Head of caudate nucleus (tissue), 42 donors: Measurements from ENCODE around the gene GPR3.
A peak's percentile ranks its signal among the peaks of the same experiment; 100 is the strongest.
"Not testable (repeated sequence)": the region's sequence is repeated elsewhere in the genome, so short reads cannot be mapped to it uniquely, and the experiment has no call there.

Experiments
- DNase-seq, 42 donors: peaks; one replicate each; pipeline versions ENCODE4 v3.0.0 to v3.0.0-alpha.2; 2020 to 2021; ENCODE audit warnings: mixed read lengths in 7 of 42
- intact Hi-C: fragments of 100-400 bp; cut with DNase I; formaldehyde crosslinking; loops from one replicate; pipeline ENCODE4 v1.15.0; 2022

Gene GPR3

DNA sequence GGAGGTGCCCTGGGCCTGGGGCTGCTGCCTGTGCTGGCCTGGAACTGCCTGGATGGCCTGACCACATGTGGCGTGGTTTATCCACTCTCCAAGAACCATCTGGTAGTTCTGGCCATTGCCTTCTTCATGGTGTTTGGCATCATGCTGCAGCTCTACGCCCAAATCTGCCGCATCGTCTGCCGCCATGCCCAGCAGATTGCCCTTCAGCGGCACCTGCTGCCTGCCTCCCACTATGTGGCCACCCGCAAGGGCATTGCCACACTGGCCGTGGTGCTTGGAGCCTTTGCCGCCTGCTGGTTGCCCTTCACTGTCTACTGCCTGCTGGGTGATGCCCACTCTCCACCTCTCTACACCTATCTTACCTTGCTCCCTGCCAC lies 1.8 kb downstream of the GPR3 start:
- intact Hi-C loops, result loop anchor here (5.0 kb wide), 1 partner anchor 37 kb away; no protein-coding TSS in a partner anchor
- DNase-seq, result no peak

DNA sequence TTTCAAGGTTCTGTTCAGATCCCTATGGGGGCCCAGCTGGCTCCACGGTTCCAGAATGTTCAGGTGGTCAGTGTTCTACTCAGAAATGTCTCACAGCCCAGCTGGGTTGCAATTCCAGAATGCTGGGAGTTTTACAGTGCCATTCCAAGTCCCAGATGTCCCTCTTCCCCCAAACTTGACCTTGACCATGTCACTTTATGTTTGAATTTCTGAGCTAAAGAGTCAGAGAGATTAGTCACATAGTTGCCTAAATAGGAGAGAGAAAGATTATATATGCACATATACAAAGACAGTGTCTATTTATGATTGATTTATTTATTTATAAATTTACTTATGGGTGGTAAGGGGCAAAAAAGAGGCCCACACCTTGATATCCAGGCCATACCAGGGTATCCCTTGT lies 2.5 kb downstream of the GPR3 start:
- intact Hi-C loops, result loop anchor here (5.0 kb wide), 1 partner anchor 38 kb away; no protein-coding TSS in a partner anchor
- no peak for DNase-seq

DNA sequence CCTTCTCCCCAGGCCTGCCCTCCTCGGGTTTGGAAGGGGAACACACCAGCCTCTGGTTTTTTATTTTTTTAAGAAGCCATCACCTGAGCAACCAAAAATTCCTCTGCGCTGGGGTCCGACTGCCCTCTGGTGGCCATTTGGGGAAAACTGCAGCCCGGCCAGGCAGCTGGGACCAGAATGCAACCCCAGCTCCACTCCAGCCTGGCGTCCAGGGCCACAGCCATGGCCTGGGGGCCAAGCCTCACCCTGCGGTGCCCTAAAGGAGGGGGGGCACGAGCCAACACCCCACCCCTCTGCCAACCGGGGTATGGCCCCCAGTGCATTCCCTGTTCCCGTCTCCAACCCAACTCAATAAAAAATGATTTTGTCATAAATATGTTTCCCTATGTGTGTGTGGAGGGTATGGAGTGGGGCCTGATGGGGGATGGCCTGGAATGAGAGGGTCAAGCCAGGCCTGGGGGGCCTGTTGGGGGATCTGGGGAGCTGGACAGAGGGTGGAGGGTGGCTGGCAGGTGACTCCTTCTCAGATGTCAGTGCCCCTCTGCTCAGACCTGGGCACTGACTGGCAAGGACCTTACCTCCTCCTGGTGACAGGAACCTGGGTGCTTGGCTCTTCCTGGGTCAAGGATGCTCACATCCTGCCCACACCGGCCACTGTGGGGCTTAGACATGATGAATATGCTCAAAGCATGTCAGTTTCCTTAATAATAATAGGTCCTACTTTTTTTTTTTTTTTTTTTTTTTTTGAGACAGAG lies 3.2 kb downstream of the GPR3 start:
- peak; percentile 58 to 90 (median 79) for DNase-seq
- intact Hi-C loops, result loop anchor here (2.0 kb wide), 1 partner anchor 95 kb away; no protein-coding TSS in a partner anchor

DNA sequence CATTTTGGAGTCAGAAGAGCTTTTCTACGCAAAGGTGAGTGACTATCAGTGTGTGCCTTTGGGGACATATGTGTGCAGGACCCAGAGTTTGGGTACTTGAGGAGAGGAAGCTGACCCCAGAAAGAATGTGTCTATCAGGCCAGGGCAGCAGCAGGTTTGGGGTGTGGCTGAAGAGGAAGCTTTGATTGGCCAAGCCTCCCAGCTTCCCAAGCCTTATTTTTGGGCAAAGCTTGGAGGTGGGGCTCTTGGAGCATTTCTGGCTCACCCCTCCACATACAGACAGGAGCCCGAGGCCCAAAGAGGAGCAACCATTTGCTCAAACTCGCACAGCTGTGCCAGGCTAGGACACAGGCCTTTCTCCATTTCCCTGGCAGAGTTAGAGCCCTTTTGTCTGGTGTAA lies 4.7 kb downstream of the GPR3 start:
- no peak for DNase-seq
- intact Hi-C loops, result loop anchor here (2.0 kb wide), 1 partner anchor 96 kb away; no protein-coding TSS in a partner anchor

DNA sequence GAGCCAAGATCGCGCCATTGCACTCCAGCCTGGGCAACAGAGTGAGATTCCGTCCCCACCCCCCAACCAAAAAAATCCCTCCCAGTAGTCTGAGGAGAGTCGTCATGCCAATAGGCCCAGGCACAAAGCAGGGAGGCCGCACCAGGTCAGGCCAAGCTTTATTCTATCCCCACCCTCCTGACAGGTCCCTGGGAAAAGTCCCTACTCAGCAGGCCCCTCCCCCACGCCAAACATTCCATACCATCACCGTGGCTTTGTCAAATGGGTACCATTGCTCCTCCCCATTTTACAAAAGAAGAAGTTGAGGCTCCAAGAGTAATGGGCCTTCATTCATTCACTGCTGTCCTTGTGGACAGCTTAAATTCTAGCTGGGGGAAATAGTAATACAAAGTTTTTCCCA lies 5.3 kb downstream of the GPR3 start:
- intact Hi-C loops, result loop anchor here (2.0 kb wide), 1 partner anchor 97 kb away; no protein-coding TSS in a partner anchor
- DNase-seq, result no peak

DNA sequence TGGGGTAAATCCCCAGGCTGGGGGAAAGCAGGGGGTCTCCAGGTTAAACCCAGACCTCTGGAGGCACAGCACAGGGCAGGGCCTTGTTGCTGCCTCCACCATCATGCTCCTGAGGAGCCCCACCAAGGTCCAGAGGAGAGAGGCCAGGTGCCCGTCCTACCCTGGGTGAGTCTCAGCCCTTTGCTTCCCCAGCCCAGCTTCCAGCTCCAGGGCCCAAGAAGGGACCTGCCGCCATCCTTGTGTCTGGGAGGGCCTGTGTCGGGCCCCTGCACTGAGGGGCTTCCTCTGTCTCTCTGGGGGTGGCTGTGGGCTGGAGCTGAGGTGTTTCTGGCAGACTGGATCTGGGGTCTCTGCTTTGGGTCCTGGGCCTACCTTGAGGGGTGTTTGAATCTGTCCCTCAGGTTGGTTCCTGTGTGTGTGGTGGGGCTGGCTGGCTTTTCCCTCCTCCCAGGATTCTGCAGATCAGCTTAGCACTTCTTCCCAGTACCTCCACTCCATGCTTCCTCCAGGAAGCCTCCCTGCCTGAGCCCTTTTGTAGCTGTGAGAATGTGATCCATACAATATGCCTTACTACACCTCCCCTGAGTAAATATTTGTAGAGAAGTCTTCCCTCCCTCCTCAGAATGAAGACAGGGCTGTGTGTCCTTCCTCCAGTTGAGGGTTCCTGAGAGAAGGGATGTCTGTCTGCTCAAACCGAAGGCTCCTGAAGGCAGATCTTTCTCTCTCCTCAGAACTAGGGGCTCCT lies 6.2 kb downstream of the GPR3 start:
- no peak for DNase-seq
- intact Hi-C loops, result no loop called here

DNA sequence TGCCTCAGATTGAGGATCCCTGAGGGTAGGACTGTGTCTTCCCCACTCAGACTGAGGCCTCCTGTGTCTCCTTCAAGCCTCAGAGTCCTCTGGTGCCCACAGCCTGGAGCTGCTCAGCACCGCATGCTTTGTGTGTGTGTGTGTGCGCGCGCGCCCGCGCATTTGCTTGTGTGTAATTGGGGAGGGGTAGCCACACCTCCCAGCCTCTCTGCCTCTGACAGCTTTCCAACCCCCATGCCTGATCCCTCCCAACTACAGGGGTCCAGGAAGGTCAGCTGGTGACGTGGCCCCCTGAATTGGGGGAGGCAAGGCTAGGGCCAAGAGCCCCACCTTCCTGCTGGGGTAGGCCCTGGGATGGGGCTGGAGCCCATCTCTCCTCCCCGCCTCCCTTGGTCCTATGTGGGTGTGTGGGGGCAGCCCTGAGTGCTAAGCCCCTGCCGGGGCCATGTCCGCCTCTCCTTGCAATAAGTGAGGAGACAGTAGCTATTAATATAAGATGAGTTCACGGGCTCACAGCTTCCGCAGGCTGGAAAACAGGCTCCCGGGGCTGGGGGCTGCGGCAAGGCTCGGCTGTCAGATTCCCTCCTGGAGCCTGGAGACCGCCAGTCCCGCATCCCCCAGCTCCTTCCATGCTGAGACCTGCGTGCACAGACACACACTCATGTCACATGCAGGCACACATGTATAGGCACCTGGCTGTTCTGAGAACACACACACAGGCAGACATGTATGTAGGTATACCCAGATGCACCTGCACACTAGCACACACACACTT lies 7.0 kb downstream of the GPR3 start:
- intact Hi-C loops, result loop anchor here (5.0 to 10.0 kb wide), 2 partner anchors 208 to 265 kb away; no protein-coding TSS in a partner anchor
- no peak for DNase-seq

DNA sequence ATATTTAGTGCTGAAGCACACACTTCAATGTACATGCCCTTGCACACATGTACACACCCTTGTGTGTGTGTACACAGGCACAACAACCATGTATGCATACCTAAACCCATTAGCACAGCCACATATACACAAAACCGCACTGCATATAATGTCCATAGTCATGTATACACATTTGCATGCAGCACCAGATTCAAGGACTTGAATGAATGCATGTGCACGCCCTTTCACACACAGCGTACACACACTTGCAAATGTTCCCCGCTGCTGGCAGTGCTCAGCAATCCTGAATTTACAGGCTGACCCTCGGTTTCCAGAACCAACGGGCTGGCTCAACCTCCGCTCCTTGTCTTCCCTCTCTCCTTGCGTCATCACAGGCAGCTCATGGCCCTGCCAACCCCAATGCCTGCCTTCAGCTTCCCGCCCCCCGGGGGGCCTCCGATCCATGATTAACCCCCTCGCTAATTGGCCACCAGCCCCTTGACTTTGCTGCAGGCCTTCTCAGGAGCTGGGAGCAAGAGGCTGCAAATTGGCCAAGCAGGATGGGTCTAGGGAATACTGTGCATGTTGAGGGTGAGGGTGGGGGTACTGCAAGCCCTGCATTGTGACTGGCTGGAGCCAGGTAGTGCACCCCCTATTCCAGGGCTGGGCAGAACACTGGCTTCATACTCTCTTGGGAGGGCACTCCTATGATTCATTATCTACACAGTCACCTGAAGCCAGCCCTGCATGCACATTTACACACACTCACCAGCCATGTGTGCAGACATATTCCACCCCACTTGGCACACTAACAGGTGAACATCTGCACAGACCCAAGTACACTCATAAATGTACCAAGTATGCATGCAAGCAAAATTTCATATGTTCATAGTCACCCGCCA lies 7.9 kb downstream of the GPR3 start:
- intact Hi-C loops, result loop anchor here (5.0 to 10.0 kb wide), 2 partner anchors 207 to 264 kb away; no protein-coding TSS in a partner anchor
- DNase-seq, result no peak

DNA sequence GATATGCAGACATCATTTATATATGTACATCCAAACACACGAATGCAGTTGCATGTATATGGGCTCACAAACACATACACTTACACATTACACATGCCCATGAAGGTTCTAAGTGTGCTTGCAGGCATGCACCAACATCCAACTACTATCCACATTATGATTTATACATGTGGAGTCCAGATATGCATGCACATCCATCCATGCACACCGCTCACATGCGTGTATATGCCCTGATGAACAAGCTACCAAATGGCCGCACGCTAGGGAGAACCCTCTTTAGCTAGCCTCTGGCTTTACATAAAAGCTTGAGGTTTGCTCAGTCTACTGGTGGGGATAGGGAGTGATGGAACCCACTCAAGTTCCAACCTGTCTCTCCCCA lies 8.5 kb downstream of the GPR3 start:
- no peak for DNase-seq
- intact Hi-C loops, result loop anchor here (5.0 to 10.0 kb wide), 2 partner anchors 206 to 264 kb away; no protein-coding TSS in a partner anchor

DNA sequence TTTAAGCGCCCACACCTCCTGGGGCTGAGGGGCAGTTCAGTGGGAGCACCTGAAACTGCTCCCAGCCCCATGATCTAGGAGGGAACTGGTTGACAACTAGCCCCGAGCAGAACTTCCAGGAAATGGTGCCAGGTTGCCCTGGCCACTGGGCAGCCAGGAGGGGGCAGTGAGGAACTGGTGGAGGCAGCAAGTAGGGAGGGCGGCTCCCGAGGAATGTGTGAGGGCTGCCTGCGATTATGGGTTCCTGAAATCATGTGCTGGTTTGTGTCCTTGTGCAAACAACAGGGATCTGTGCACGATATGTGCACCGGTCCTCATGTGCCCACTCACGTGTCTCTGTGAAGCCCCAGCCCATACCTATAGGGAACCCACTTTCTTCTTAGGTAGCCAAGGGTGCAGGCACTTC lies 9.9 kb downstream of the GPR3 start:
- DNase-seq, result peak; percentile 42 to 84 (median 71)
- intact Hi-C loops, result loop anchor here (5.0 to 10.0 kb wide), 2 partner anchors 205 to 262 kb away; no protein-coding TSS in a partner anchor

DNA sequence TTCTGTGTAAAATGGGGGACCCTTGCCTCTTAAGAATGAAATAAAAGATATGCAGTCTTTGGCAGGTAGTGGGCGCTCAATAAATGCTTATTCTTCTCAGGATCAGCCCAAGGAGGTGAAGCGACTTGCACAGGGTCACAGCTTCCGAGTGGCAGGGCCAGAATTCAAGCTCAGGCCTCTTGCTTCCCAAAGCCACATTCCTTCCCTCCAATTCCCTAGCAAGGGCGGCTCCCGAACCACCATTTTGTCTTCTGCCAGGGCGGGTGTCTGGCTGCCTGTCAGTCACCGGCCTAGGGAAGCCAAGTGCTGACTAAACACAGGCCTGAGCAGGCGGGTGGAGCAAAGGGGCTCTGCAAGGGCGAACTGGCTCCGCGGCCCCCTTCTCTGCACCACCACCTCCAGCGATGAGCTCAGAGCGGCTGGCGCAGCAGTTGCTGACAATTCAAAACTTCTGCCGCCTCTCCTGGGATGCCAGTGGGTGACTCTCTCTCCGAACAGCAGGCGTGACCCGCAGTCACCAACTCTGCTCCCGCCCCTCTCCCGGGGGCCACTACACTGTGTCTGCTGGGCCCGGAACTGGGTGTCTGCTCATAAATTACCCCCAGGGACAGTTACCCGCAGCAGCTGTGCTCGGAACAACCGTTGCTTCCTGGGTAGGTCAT lies 10.8 kb downstream of the GPR3 start:
- DNase-seq, result peak in 22 of 42 donors; percentile 17 to 71 (median 44)
- intact Hi-C loops, result loop anchor here (5.0 to 10.0 kb wide), 2 partner anchors 204 to 262 kb away; no protein-coding TSS in a partner anchor

DNA sequence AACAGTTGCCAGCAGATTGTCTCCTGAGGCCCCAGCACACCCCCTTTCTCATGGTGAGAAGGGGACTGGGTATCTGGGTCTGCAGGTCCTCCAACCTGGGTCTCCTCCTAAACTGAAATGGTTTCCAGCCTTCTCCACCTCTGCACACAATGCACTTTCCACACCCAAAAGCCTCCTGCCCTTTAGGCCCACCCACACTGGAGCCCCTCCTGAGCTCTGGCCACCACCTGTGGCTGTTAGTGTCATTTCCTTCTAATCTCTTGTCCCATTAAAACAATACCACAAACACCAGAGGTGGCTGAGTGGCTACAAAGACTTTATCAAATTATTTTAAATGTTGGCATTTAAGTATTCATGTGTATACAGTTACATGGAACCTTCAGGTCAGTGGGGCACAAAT lies 11.5 kb downstream of the GPR3 start:
- intact Hi-C loops, result loop anchor here (5.0 to 10.0 kb wide), 2 partner anchors 203 to 261 kb away; no protein-coding TSS in a partner anchor
- no peak for DNase-seq

DNA sequence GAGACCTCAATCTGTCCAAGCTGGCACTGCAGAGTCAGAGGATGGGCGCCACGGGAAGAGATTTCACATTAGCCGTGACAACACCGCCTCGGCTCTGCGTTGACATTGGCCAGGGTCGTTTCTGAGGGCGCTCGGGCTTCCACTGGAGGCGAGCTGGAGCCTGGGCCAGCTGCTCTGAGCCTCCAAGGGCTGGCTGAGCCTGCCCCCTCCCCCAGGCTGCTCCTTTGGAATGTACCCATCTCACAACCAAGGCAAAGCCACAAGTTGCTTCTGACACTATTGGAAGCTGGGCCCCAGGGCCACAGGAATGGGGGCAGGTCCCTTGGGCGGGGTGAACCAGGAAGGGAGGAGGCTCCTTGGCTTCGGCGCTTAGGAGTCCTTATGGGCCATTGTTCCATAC lies 12.7 kb downstream of the GPR3 start:
- DNase-seq, result no peak
- intact Hi-C loops, result loop anchor here (10.0 kb wide), 1 partner anchor 260 kb away; no protein-coding TSS in a partner anchor

DNA sequence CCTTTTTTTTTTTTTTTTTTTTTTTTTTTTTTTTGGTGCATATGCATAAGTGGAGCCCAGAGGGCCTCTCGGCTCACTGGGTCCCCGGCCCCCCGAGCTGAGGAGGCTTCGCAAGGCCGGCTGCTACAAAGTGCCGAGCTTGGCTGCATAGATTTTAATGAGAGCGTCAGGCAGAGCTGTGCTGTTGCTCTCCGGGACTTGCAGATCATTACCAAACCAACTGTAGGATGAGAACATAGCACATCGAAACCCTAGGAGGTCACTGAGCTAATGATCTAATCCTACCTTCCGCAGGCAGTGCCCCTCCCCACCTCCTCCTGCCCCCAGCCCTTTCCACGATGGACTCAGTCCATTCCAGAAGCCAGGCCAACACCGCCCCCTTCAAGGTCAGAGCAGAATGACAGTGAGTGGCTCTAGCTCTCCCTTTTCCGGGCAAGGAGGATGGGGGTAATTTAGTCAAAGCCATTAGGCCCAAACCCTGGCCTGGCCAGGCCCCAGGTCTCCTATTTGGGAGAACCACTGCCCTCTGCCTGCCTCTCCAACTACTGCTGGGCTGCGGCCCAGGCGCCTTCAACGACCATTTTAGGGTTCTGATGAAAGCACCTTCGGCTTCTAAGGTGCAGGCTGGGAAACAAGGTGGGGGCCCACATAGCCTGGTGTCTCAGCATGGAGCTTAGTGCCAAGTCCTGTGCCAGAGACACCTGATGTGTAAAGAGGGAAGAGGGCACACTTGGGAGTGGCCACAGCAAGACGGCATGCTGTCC lies 13.4 kb downstream of the GPR3 start:
- peak in 2 of 42 donors; percentile 33 to 35 for DNase-seq
- intact Hi-C loops, result loop anchor here (10.0 kb wide), 1 partner anchor 259 kb away; no protein-coding TSS in a partner anchor

DNA sequence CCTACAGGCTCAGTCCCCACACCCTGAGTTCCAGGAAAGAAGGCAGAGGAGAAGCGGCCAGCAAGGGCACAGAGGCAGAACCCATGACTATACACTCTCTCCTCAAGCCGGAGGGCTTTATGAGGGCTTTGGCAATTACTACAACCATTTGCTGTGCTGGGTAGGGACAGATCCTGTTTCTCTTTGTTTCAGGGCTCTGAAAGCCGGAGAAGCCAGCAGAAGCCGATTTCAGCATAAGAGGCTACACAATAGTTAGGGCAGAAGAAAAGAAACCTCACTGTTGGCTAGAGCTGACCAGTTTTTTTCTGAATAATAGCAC lies 13.9 kb downstream of the GPR3 start:
- intact Hi-C loops, result loop anchor here (10.0 kb wide), 1 partner anchor 258 kb away; no protein-coding TSS in a partner anchor
- peak in 5 of 42 donors; percentile 31 to 63 (median 53) for DNase-seq

DNA sequence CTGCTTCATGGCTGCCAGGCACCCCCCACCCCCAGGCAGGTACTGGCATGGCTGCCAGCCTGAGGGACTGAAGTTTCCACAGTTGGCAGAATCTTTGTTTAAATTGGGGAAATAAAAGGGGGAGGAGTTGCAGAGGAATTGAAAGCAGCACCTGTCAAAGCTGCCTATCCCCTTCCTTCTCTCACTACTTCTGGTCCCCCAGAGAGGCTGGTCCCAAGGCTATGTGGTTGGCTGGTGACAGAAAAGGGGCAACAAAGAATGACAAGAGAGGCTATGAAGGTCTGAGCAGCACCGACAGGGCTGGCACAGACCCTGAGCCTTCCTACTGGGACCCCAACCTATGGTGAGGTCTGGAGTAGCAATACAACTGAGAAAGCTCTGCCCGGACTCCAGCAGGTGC lies 14.4 kb downstream of the GPR3 start:
- intact Hi-C loops, result loop anchor here (10.0 kb wide), 1 partner anchor 258 kb away; no protein-coding TSS in a partner anchor

DNA sequence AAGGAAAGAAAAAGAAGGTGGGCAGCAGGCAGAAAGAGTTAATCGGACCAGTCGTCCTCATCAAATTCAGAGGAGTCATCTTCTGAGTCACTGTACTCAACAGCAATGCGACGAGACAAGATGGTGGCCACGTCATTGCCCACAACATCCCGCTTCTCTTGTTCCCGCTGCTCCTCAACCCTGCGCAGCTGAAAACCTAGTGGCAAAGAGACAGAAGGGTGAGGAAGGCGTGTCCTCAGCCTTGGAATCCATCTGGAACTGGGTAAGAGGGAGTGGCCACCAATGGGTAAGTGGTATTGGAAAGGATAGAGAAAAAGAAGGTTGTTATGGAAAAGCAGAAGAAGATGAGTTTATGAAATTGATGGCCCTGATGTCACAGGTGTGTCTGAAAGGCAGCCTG lies 15.7 kb downstream of the GPR3 start:
- intact Hi-C loops, result loop anchor here (10.0 kb wide), 1 partner anchor 257 kb away; no protein-coding TSS in a partner anchor
- DNase-seq, result no peak

More for the DNA sequence above, 14.4 kb downstream of the GPR3 start:
- not testable (repeated sequence) for DNase-seq
